Peyer's patch (tissue), 4 donors: ENCODE results near the gene MAPK1IP1L.

ENCODE experiments used
- POLR2A ChIP-seq, 2 donors: fragments of 450-650 bp; IDR thresholded peaks; one replicate each; pipeline ENCODE4 v1.5.1; 2017; ENCODE audit warnings: antibody characterized with exemption in 2 of 2, mild to moderate bottlenecking in 2 of 2, moderate library complexity in 2 of 2
- TF ChIP-seq, protein P1 (sequence below), 6 experiments: fragments of 450-650 bp in 4 of 6; fragments of 200-600 bp in 2 of 6; sonication (generic) in 1 of 6; IDR thresholded peaks; one replicate each; pipeline ENCODE4 v1.5.1; 2017 to 2019; ENCODE audit warnings: antibody characterized with exemption in 6 of 6, mild to moderate bottlenecking in 3 of 6, moderate library complexity in 1 of 6

DNA sequence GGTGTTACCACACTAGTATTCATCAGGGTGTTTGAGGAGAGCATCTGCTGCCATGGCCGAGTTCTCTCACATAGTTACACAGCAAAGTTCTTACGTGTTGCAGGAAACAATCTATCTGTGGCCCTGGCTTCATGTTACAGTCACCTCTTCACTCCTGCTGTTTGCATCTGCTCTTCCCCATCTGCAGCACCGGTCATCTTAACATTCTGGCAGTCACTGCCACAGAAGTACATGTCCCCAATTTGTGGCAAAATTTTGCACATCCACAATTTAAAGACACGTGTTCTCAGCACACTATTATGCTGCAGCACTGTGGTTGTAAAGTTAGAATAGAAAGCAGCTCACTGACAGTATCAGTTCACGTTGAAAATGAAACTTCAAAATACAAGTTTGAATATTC is 23.2 kb downstream of the MAPK1IP1L start:
- TF ChIP-seq POLR2A (IDR thresholded peaks at IDR 0.05): no peak
- TF ChIP-seq, protein P1, sequence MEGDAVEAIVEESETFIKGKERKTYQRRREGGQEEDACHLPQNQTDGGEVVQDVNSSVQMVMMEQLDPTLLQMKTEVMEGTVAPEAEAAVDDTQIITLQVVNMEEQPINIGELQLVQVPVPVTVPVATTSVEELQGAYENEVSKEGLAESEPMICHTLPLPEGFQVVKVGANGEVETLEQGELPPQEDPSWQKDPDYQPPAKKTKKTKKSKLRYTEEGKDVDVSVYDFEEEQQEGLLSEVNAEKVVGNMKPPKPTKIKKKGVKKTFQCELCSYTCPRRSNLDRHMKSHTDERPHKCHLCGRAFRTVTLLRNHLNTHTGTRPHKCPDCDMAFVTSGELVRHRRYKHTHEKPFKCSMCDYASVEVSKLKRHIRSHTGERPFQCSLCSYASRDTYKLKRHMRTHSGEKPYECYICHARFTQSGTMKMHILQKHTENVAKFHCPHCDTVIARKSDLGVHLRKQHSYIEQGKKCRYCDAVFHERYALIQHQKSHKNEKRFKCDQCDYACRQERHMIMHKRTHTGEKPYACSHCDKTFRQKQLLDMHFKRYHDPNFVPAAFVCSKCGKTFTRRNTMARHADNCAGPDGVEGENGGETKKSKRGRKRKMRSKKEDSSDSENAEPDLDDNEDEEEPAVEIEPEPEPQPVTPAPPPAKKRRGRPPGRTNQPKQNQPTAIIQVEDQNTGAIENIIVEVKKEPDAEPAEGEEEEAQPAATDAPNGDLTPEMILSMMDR (IDR thresholded peaks at IDR 0.05): no peak
